Iris pigment epithelial cell (primary cell): ENCODE data around the gene FBXL7.

ENCODE experiments used
- DNase-seq: peaks from one replicate; pipeline ENCODE4 v3.0.0-alpha.2; 2011; ENCODE audit warnings: low read depth

Gene FBXL7

GRCh38 chr5:15763754-15764153 lies 263.8 kb downstream of the FBXL7 start:
- DNase-seq, result peak; percentile 63

- no peak for DNase-seq
Measured at GRCh38 chr5:15768936-15769335, 269.0 kb downstream of the FBXL7 start.

GRCh38 chr5:15772131-15772530 lies 272.2 kb downstream of the FBXL7 start:
- DNase-seq, result no peak

- no peak for DNase-seq
Measured at GRCh38 chr5:15774632-15775031, 274.7 kb downstream of the FBXL7 start.

- DNase-seq, result no peak
Measured at GRCh38 chr5:15776346-15776745, 276.4 kb downstream of the FBXL7 start.

GRCh38 chr5:15783734-15784133 lies 283.8 kb downstream of the FBXL7 start:
- no peak for DNase-seq

GRCh38 chr5:15785531-15785981 lies 285.6 kb downstream of the FBXL7 start:
- DNase-seq, result no peak

- no peak for DNase-seq
Measured at GRCh38 chr5:15786326-15786725, 286.3 kb downstream of the FBXL7 start.

- DNase-seq, result no peak
Measured at GRCh38 chr5:15786884-15787283, 286.9 kb downstream of the FBXL7 start.

- no peak for DNase-seq
Measured at GRCh38 chr5:15787681-15788080, 287.7 kb downstream of the FBXL7 start.

GRCh38 chr5:15789642-15790041 lies 289.7 kb downstream of the FBXL7 start:
- DNase-seq, result peak; percentile 38

GRCh38 chr5:15790446-15791018 lies 290.6 kb downstream of the FBXL7 start:
- no peak for DNase-seq

- no peak for DNase-seq
Measured at GRCh38 chr5:15791274-15791673, 291.3 kb downstream of the FBXL7 start.

- DNase-seq, result peak; percentile 36
Measured at GRCh38 chr5:15791859-15792258, 291.9 kb downstream of the FBXL7 start.

GRCh38 chr5:15794052-15794985 lies 294.3 kb downstream of the FBXL7 start:
- DNase-seq, result peak; percentile 30

- no peak for DNase-seq
Measured at GRCh38 chr5:15796096-15796495, 296.1 kb downstream of the FBXL7 start.

- no peak for DNase-seq
Measured at GRCh38 chr5:15796557-15796956, 296.6 kb downstream of the FBXL7 start.

GRCh38 chr5:15797116-15797515 lies 297.1 kb downstream of the FBXL7 start:
- DNase-seq, result no peak

GRCh38 chr5:15798006-15798405 lies 298.0 kb downstream of the FBXL7 start:
- DNase-seq, result no peak

- no peak for DNase-seq
Measured at GRCh38 chr5:15799014-15799413, 299.0 kb downstream of the FBXL7 start.

- DNase-seq, result no peak
Measured at GRCh38 chr5:15799612-15800011, 299.6 kb downstream of the FBXL7 start.

- no peak for DNase-seq
Measured at GRCh38 chr5:15803280-15803679, 303.3 kb downstream of the FBXL7 start.

- no peak for DNase-seq
Measured at GRCh38 chr5:15806613-15807012, 306.6 kb downstream of the FBXL7 start.
